ENCODE results near the gene CNPY1. TPM values are rescaled to one million over a fixed set of nuclear protein-coding genes. Genes with fewer than 3 reads are reported as not detected.
"Not testable (repeated sequence)": the region's sequence is repeated elsewhere in the genome, so short reads cannot be mapped to it uniquely, and the experiment has no call there.

The CNPY1 gene
- total RNA-seq, 8 experiments from 2014 or later: 0.17 to 0.46 (median 0.28) TPM; not detected in 5

DNA sequence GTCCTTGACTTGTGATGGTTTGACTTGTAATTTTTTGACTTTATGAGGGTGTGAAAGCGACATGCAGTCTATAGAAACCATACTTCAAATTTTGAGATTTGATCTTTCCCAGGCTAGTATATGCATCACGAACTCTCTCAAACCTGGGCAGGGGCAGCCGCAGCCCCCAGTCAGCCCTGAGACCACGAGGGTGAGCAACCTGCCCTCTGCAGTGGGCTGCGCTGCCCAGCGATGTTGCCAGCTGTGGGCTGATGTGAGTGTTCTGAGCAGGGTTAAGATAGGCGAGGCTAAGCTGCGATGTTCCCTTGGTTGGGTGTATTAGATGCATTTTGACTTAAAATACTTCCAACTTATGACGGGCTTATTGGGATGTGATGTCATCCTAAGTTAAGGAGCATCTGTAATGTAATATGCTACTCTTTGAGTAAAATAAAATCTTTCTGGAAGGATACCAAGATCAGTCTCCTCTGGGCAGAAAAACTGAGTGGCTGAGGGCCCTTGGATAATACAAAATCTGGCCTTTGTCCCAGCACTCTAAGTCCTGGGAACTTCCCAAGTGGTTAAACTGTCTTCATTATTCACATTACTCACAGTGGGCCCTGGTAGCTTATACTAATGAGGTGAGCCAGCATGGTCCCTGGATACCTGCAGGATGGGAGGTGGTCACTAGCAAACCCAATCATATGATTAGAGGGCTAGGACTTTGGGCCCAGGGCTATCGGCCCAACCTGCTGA, 28.4 kb upstream of the CNPY1 start:
- no peak overlapping the region for H3K27ac ChIP-seq
- in situ Hi-C loops (cut with MboI; ENCODE audit: low pct_unique_long_range_greater_than_20kb in 2 of 9, low sequenced_read_pairs in 9 of 9, unreplicated experiment in 9 of 9): no loop called here
- ATAC-seq (replicated peaks in 6 of 8): no peak
- H3K4me3 ChIP-seq: no peak overlapping the region
- 40 to 100% (median 76%) methylated on average over 1 to 5 of the region's 10 CpGs; no CpG with 5 or more reads in 3 of the 10 experiments for WGBS, 10 experiments
- H3K4me1 ChIP-seq (replicated peaks in 1 of 2): no peaks in the 10 kb centered on the region

DNA sequence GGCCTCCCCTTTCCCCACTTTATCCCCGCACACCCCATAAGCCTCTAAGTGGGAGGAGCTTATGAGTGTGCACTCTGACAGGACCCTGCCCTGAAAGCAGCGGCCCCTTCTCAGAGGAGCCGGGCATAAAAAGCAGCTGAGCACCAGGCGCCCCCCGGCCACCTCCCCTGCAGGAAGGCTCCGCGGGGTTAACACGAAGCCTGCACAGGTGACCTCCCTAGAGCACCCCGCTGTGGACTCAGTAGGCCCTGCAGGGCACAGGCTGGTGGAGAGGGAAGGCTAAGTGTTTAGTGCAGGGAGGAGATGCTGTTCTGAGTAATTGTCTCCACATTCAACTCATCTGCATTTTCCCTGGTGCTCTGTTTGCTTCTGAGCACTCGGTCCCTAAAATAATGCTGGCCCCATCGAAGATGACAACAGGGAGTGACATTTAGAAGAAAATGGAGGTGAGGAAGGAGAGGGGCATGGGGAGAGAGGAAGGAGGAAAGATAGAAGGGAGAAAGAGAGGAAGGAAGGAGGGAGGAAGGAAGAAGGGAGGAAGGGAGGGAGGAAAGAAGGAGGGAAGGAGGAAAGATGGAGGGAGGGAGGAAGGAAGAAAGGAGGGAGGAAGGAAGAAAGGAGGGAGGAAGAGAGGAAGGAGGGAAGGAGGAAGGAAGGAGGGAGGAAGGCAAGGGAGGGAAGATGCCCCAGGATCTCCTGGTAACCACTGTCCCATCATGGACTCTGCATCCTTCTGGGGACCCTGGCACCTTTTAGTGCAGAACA, 25.4 kb upstream of the CNPY1 start:
- peak in 2 of 8 experiments; percentile 39 to 41 for ATAC-seq (replicated peaks in 6 of 8)

DNA sequence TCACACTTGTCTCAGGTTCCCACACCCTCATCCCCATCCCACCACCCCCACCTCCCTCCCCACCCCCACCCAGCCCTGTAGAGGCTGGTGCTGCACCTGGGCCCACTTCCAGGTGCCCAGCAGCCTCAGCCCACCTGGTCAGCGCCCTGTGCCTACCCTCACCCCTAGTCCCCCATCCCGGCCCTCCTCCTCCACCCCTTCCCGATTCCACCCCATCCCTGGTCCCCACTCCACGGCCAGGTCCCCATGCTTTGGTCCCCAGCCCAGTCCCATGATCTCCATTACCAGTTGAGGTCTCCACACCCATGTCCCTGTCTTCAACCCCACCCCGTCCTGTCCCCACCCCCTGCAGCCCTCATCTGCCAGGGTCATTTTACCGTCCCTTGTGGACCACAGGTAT, 24.6 kb upstream of the CNPY1 start:
- ATAC-seq (replicated peaks in 6 of 8): no peak
- 71% methylated on average over 1 of the region's 6 CpGs; no CpG with 5 or more reads in 9 of the 10 experiments for WGBS, 10 experiments
- Histone ChIP-seq H3K27ac (no peak overlapping the region), H3K4me1 (replicated peaks in 1 of 2) (no peaks in the 10 kb centered on the region), H3K4me3 (no peak overlapping the region)
- in situ Hi-C loops (cut with MboI; ENCODE audit: low pct_unique_long_range_greater_than_20kb in 2 of 9, low sequenced_read_pairs in 9 of 9, unreplicated experiment in 9 of 9): no loop called here

More for the DNA sequence above, 25.4 kb upstream of the CNPY1 start:
- WGBS, 10 experiments: 0 to 67% (median 42%) methylated on average over 2 to 10 of the region's 11 CpGs; no CpG with 5 or more reads in 2 of the 10 experiments
- Histone ChIP-seq H3K4me1 (replicated peaks in 1 of 2) (no peaks in the 10 kb centered on the region), H3K4me3 (no peak overlapping the region), H3K27ac (no peak overlapping the region)
- in situ Hi-C loops (cut with MboI; ENCODE audit: low pct_unique_long_range_greater_than_20kb in 2 of 9, low sequenced_read_pairs in 9 of 9, unreplicated experiment in 9 of 9): no loop called here

DNA sequence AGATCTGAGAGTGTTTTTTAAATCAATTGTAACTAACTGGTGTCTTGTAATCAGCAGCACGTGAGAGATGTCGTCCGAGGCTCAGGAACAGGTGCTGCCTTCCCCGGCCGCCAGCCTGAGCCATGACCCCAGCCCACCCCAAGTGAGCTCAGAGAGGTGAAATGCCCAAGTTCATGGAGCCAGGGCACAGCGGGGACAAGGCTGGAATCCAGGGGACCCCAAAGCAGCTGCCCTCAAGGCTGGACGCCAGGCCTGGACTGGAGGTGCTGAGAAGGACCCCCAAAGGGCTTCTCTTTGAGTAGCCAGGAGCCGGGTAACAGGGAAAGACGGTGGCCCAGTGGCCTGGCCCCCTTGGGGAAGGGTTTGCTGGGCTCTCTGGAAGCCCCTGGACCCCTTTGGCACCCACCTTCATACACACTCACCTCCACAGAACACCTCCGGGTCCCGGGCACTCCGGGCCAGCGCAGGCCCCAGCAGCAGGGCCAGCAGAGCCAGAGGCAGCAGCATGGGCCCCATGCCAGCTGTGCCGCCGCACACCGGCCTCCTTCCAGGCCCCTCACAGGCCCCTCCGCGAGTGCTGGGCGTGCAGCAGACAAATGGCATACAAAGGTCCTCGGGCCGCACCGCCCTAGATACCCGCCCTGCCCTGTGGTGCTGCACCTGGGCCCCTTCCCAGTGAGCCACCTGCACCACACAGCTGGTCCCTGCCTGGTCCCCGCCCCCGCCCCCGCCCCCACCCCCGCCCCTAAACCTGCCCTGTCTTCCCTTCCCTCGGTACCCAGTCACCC, 24.0 kb upstream of the CNPY1 start:
- in situ Hi-C loops (cut with MboI; ENCODE audit: low pct_unique_long_range_greater_than_20kb in 2 of 9, low sequenced_read_pairs in 9 of 9, unreplicated experiment in 9 of 9): no loop called here
- no peak for ATAC-seq (replicated peaks in 6 of 8)
- 67% methylated on average over 1 of the region's 28 CpGs; no CpG with 5 or more reads in 9 of the 10 experiments for WGBS, 10 experiments
- no peaks in the 10 kb centered on the region for H3K4me1 ChIP-seq (replicated peaks in 1 of 2)
- H3K27ac ChIP-seq: no peak overlapping the region
- H3K4me3 ChIP-seq: no peak overlapping the region

DNA sequence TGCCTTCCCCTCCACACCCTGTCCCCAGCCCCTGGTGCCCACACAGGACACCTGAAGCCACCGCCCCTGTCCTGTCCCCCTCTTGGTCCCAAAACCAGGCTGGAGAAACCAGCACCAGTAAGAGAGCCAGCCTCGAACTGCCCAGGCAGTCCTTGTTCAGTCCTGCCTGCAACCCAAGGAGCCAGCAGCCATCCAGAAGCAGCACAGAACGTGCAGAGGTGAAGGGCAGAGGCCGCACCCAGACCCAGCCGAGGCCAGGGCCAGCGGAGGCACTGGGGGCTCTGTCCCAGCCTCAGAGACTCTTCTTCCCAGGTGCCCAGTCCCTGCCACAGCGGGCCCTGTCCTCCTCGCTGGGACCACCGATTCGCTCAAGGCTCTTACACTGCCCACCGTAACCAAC, 23.3 kb upstream of the CNPY1 start:
- H3K4me1 ChIP-seq (replicated peaks in 1 of 2): no peaks in the 10 kb centered on the region
- no peak overlapping the region for H3K4me3 ChIP-seq
- WGBS, 10 experiments: 60 to 75% methylated on average over 3 to 9 of the region's 11 CpGs; no CpG with 5 or more reads in 8 of the 10 experiments
- in situ Hi-C loops (cut with MboI; ENCODE audit: low pct_unique_long_range_greater_than_20kb in 2 of 9, low sequenced_read_pairs in 9 of 9, unreplicated experiment in 9 of 9): no loop called here
- ATAC-seq (replicated peaks in 6 of 8): no peak
- no peak overlapping the region for H3K27ac ChIP-seq

DNA sequence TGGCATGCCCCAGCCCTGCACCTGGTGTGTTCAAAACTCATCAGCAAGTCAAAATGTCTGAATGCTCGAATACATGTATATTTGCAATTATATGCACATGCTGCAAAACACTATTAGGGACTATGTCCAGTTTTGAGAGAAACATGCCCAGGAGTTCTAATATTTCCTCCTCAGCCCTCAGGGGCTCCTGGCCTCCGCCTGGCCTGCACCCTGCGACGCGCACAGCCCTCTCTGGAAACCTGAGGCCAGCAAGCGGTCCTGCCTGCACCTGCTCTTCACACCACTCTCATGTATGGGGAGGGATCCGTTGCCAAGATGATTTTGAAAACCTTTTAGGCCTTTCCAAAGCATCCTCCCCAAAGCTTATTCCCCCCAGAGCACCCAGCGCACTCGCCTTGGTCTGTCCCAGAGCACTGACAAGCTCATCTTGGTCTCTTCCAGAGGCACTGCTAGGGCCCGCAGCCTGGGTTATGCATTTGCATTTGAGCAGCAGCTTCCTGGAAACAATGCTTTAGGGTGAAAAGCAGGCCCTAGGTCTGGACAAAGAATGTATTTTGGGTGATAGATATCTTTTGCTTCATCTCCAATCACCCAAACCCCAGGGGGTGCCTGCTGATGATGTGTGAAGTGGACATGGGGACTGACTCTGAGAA, 22.6 kb upstream of the CNPY1 start:
- Histone ChIP-seq H3K4me1 (replicated peaks in 1 of 2) (no peaks in the 10 kb centered on the region), H3K4me3 (no peak overlapping the region), H3K27ac (no peak overlapping the region)
- in situ Hi-C loops (cut with MboI; ENCODE audit: low pct_unique_long_range_greater_than_20kb in 2 of 9, low sequenced_read_pairs in 9 of 9, unreplicated experiment in 9 of 9): no loop called here
- ATAC-seq (replicated peaks in 6 of 8): peak in 2 of 8 experiments; percentile 71 to 73
- WGBS, 10 experiments: 59 to 100% (median 90%) methylated on average over 1 to 3 of the region's 10 CpGs; no CpG with 5 or more reads in 6 of the 10 experiments

DNA sequence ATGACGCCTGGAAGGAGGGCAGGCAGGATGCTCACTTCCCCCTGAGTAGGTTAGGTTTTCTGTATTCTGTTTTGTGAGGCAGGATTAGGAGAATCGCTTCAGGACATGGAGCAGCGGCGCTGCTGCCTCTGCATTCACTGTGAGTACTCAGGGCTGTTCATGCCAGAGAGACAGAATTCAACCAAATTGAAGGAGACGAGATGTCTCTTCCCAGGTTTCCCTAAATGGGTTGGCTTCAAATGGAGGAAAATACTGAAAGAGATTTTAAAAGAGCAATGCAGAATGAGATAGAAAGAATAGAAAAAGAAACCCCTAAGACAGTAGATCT, 21.9 kb upstream of the CNPY1 start:
- 28 to 88% (median 66%) methylated on average over 1 to 5 of the region's 5 CpGs; no CpG with 5 or more reads in 2 of the 10 experiments for WGBS, 10 experiments
- ATAC-seq (replicated peaks in 6 of 8): peak in 1 of 8 experiments; percentile 20
- Histone ChIP-seq H3K27ac (no peak overlapping the region), H3K4me1 (replicated peaks in 1 of 2) (no peaks in the 10 kb centered on the region), H3K4me3 (no peak overlapping the region)
- in situ Hi-C loops (cut with MboI; ENCODE audit: low pct_unique_long_range_greater_than_20kb in 2 of 9, low sequenced_read_pairs in 9 of 9, unreplicated experiment in 9 of 9): no loop called here

DNA sequence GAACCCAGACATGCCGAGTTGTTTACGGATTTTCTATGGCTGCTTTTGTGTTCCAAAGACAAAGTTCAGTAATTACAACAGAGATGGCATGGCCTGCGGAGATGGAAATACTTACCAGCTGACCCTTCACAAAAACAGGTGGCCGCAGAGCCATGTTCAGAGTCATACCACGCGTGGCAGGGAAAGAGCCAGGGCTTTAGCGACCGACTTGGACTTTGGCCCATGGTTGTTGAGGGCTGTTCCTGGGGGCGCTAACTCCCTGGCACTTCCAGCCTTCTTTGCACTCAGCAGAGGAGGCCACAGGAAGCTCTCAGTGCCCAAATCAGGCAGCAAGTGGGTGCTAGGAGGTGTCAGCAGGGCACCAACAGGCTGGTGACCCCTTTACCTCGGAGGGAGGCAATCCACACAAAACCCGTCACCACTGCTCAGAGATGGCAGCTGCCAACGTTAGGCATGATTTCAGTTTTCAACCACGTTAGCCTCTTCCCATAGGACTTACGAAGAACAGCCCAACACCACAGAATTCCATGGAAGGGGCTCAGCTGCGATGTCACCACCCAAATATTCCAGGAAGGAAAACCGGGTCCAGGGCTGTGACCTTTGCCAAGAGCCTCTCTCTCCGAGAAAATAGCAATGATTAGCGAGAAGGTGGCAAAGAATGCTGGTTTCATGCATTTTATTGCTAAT, 21.4 kb upstream of the CNPY1 start:
- Histone ChIP-seq H3K4me3 (no peak overlapping the region), H3K27ac (no peak overlapping the region), H3K4me1 (replicated peaks in 1 of 2) (no peaks in the 10 kb centered on the region)
- in situ Hi-C loops (cut with MboI; ENCODE audit: low pct_unique_long_range_greater_than_20kb in 2 of 9, low sequenced_read_pairs in 9 of 9, unreplicated experiment in 9 of 9): no loop called here
- 10 to 100% (median 73%) methylated on average over 2 to 11 of the region's 18 CpGs; no CpG with 5 or more reads in 2 of the 10 experiments for WGBS, 10 experiments
- no peak for ATAC-seq (replicated peaks in 6 of 8)

DNA sequence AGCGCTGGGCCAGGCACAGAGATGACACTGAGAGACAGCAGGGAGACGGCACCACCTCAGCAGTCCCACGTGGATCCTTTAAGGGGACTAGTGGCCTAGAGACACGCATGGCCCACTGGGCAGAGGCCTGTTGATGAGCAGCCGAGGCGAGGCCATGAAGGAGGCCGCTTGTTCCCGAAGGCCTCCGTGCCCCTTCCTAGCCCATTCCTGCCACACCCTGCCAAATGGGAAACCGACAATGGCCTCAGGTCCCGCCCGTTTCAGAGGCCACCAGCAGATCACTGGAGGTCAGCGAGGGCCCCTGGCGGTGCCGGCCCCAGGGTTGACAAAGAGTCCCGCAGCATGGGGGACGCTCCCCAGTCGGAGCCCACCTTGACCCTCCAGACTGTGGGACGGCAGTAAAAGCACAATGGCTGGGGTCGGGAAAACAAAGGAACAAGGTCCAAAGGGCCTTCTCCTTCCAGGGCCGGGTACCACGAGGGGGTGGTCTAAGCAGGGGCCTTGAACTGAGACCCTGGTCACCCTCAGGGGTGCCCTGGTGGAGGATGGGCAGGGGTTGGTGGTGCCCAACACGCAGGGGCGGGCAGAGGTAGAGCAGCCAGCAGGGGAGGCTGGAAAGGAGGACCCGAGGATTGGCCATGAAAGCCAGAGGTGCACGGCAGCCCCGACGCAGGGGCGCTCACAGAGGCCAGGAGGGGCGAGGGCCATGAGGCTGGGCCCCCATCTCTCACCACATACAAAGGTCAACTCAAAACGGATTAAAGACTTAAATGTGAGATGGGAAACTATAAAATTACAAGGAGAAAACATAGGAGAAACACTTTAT, 19.9 kb upstream of the CNPY1 start:
- 30 to 95% (median 79%) methylated on average over 2 to 19 of the region's 31 CpGs; no CpG with 5 or more reads in 4 of the 10 experiments for WGBS, 10 experiments
- Histone ChIP-seq H3K4me1 (replicated peaks in 1 of 2) (no peaks in the 10 kb centered on the region), H3K4me3 (no peak overlapping the region), H3K27ac (no peak overlapping the region)
- no peak for ATAC-seq (replicated peaks in 6 of 8)
- in situ Hi-C loops (cut with MboI; ENCODE audit: low pct_unique_long_range_greater_than_20kb in 2 of 9, low sequenced_read_pairs in 9 of 9, unreplicated experiment in 9 of 9): no loop called here

DNA sequence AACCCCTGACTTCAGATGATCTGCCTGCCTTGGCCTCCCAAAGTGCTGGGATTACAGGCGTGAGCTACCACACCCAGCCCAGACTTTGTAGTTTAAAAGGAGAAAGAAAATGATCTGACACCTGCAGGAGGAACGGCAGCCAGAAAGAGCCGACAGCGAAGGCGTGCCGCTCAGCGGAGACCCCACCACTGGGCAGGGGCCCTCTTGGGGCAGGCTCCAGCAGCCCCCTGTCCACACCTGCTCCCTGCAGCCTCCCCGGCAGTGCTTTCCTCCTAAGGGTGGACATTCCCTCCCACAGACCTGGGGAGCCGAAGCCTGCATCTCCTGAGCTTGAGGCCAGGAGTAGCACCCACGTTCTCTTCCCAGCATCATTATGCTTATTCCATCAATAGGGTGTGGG, 19.2 kb upstream of the CNPY1 start:
- no peak overlapping the region for H3K27ac ChIP-seq
- ATAC-seq (replicated peaks in 6 of 8): no peak
- no peak overlapping the region for H3K4me3 ChIP-seq
- in situ Hi-C loops (cut with MboI; ENCODE audit: low pct_unique_long_range_greater_than_20kb in 2 of 9, low sequenced_read_pairs in 9 of 9, unreplicated experiment in 9 of 9): no loop called here
- H3K4me1 ChIP-seq (replicated peaks in 1 of 2): peaks cover 0 to 1% of the 10 kb centered on the region in 2 donors
- 81 to 100% (median 92%) methylated on average over 1 to 4 of the region's 10 CpGs; no CpG with 5 or more reads in 6 of the 10 experiments for WGBS, 10 experiments

DNA sequence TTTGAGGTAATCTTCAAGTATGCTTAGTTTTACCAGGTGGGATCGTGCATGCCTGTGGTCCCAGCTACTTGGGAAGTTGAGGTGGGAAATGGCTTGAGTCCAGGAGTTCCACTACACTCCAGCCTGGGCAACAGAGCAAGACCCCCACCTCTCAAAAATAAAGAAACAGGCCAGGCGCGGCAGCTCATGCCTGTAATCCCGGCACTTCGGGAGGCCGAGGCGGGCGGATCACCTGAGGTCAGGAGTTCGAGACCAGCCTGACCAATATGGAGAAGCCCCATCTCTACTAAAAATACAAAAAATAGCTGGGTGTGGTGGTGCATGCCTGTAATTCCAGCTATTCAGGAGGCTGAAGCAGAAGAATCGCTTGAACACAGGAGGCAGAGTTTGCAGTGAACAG, 16.6 kb upstream of the CNPY1 start:
- ATAC-seq (replicated peaks in 6 of 8); H3K4me3 ChIP-seq; H3K27ac ChIP-seq; H3K4me1 ChIP-seq (replicated peaks in 1 of 2); in situ Hi-C loops (cut with MboI; ENCODE audit: low pct_unique_long_range_greater_than_20kb in 2 of 9, low sequenced_read_pairs in 9 of 9, unreplicated experiment in 9 of 9): not testable (repeated sequence)
- 43 to 100% (median 85%) methylated on average over 1 to 8 of the region's 10 CpGs; no CpG with 5 or more reads in 2 of the 10 experiments for WGBS, 10 experiments

All from motor neuron (in vitro differentiated cells).